ENCODE measurements around the gene DHRS2.
"Not testable (repeated sequence)": the region's sequence is repeated elsewhere in the genome, so short reads cannot be mapped to it uniquely, and the experiment has no call there.

Gene DHRS2

GRCh38 chr14:23603103-23603502, 33.1 kb upstream of the DHRS2 start:
- no peaks in the 10 kb centered on the region for H3K9me3 ChIP-seq (ENCODE audit: control insufficient read depth in 2 of 2, low read length in 2 of 2)
- peaks cover 3% of the 10 kb centered on the region in 2 donors for H3K27me3 ChIP-seq (ENCODE audit: control insufficient read depth in 1 of 2, insufficient read depth in 2 of 2, low read length in 2 of 2)
- no peak overlapping the region for H3K27ac ChIP-seq (ENCODE audit: low read length)
- H3K4me1 ChIP-seq (ENCODE audit: control insufficient read depth, insufficient read depth, low read length): no peaks in the 10 kb centered on the region
- H3K36me3 ChIP-seq (ENCODE audit: control insufficient read depth in 2 of 2, insufficient read depth in 2 of 2, low read length in 2 of 2): no peaks in the 10 kb centered on the region
- no peak overlapping the region for H3K4me3 ChIP-seq (ENCODE audit: low read length in 2 of 2)
- H3K9ac ChIP-seq (ENCODE audit: low read length in 2 of 2): no peak overlapping the region

- H3K9me3 ChIP-seq (ENCODE audit: control insufficient read depth in 2 of 2, low read length in 2 of 2): no peaks in the 10 kb centered on the region
- no peak overlapping the region for H3K9ac ChIP-seq (ENCODE audit: low read length in 2 of 2)
- peaks cover 3% of the 10 kb centered on the region in 2 donors for H3K27me3 ChIP-seq (ENCODE audit: control insufficient read depth in 1 of 2, insufficient read depth in 2 of 2, low read length in 2 of 2)
- H3K4me1 ChIP-seq (ENCODE audit: control insufficient read depth, insufficient read depth, low read length): no peaks in the 10 kb centered on the region
- H3K36me3 ChIP-seq (ENCODE audit: control insufficient read depth in 2 of 2, insufficient read depth in 2 of 2, low read length in 2 of 2): no peaks in the 10 kb centered on the region
- H3K4me3 ChIP-seq (ENCODE audit: low read length in 2 of 2): no peak overlapping the region
- no peak overlapping the region for H3K27ac ChIP-seq (ENCODE audit: low read length)
These were observed 32.0 kb upstream of the DHRS2 start for GRCh38 chr14:23604148-23604547.

GRCh38 chr14:23604675-23605170, 31.4 kb upstream of the DHRS2 start:
- no peaks in the 10 kb centered on the region for H3K36me3 ChIP-seq (ENCODE audit: control insufficient read depth in 2 of 2, insufficient read depth in 2 of 2, low read length in 2 of 2)

GRCh38 chr14:23605931-23606585, 30.1 kb upstream of the DHRS2 start:
- Histone ChIP-seq H3K9me3 (ENCODE audit: control insufficient read depth in 2 of 2, low read length in 2 of 2) (no peaks in the 10 kb centered on the region), H3K27me3 (ENCODE audit: control insufficient read depth in 1 of 2, insufficient read depth in 2 of 2, low read length in 2 of 2) (peaks cover 0 to 6% of the 10 kb centered on the region in 2 donors), H3K27ac (ENCODE audit: low read length) (no peak overlapping the region), H3K4me1 (ENCODE audit: control insufficient read depth, insufficient read depth, low read length) (no peaks in the 10 kb centered on the region), H3K4me3 (ENCODE audit: low read length in 2 of 2) (no peak overlapping the region), H3K36me3 (ENCODE audit: control insufficient read depth in 2 of 2, insufficient read depth in 2 of 2, low read length in 2 of 2) (no peaks in the 10 kb centered on the region), H3K9ac (ENCODE audit: low read length in 2 of 2) (no peak overlapping the region)

More at GRCh38 chr14:23604675-23605170, 31.4 kb upstream of the DHRS2 start:
- no peaks in the 10 kb centered on the region for H3K4me1 ChIP-seq (ENCODE audit: control insufficient read depth, insufficient read depth, low read length)
- H3K27me3 ChIP-seq (ENCODE audit: control insufficient read depth in 1 of 2, insufficient read depth in 2 of 2, low read length in 2 of 2): peaks cover 3% of the 10 kb centered on the region in 2 donors
- no peak overlapping the region for H3K27ac ChIP-seq (ENCODE audit: low read length)
- H3K4me3 ChIP-seq (ENCODE audit: low read length in 2 of 2): no peak overlapping the region
- no peak overlapping the region for H3K9ac ChIP-seq (ENCODE audit: low read length in 2 of 2)
- no peaks in the 10 kb centered on the region for H3K9me3 ChIP-seq (ENCODE audit: control insufficient read depth in 2 of 2, low read length in 2 of 2)

GRCh38 chr14:23608454-23608853, 27.7 kb upstream of the DHRS2 start:
- Histone ChIP-seq H3K9me3 (ENCODE audit: control insufficient read depth in 2 of 2, low read length in 2 of 2) (no peaks in the 10 kb centered on the region), H3K4me3 (ENCODE audit: low read length in 2 of 2) (no peak overlapping the region), H3K27ac (ENCODE audit: low read length) (no peak overlapping the region), H3K36me3 (ENCODE audit: control insufficient read depth in 2 of 2, insufficient read depth in 2 of 2, low read length in 2 of 2) (no peaks in the 10 kb centered on the region), H3K4me1 (ENCODE audit: control insufficient read depth, insufficient read depth, low read length) (no peaks in the 10 kb centered on the region), H3K9ac (ENCODE audit: low read length in 2 of 2) (no peak overlapping the region), H3K27me3 (ENCODE audit: control insufficient read depth in 1 of 2, insufficient read depth in 2 of 2, low read length in 2 of 2) (peaks cover 0 to 9% of the 10 kb centered on the region in 2 donors)

GRCh38 chr14:23609001-23609400, 27.2 kb upstream of the DHRS2 start:
- no peak overlapping the region for H3K27ac ChIP-seq (ENCODE audit: low read length)
- no peaks in the 10 kb centered on the region for H3K9me3 ChIP-seq (ENCODE audit: control insufficient read depth in 2 of 2, low read length in 2 of 2)
- no peaks in the 10 kb centered on the region for H3K36me3 ChIP-seq (ENCODE audit: control insufficient read depth in 2 of 2, insufficient read depth in 2 of 2, low read length in 2 of 2)
- H3K4me1 ChIP-seq (ENCODE audit: control insufficient read depth, insufficient read depth, low read length): no peaks in the 10 kb centered on the region
- no peak overlapping the region for H3K9ac ChIP-seq (ENCODE audit: low read length in 2 of 2)
- H3K4me3 ChIP-seq (ENCODE audit: low read length in 2 of 2): no peak overlapping the region
- H3K27me3 ChIP-seq (ENCODE audit: control insufficient read depth in 1 of 2, insufficient read depth in 2 of 2, low read length in 2 of 2): peaks cover 0 to 9% of the 10 kb centered on the region in 2 donors

GRCh38 chr14:23609411-23610089, 26.6 kb upstream of the DHRS2 start:
- H3K9ac ChIP-seq (ENCODE audit: low read length in 2 of 2); H3K36me3 ChIP-seq (ENCODE audit: control insufficient read depth in 2 of 2, insufficient read depth in 2 of 2, low read length in 2 of 2); H3K4me1 ChIP-seq (ENCODE audit: control insufficient read depth, insufficient read depth, low read length); H3K27ac ChIP-seq (ENCODE audit: low read length); H3K9me3 ChIP-seq (ENCODE audit: control insufficient read depth in 2 of 2, low read length in 2 of 2); H3K4me3 ChIP-seq (ENCODE audit: low read length in 2 of 2): not testable (repeated sequence)
- peaks cover 0 to 12% of the 10 kb centered on the region in 2 donors for H3K27me3 ChIP-seq (ENCODE audit: control insufficient read depth in 1 of 2, insufficient read depth in 2 of 2, low read length in 2 of 2)

- Histone ChIP-seq H3K27ac (ENCODE audit: low read length) (no peak overlapping the region), H3K4me3 (ENCODE audit: low read length in 2 of 2) (no peak overlapping the region), H3K4me1 (ENCODE audit: control insufficient read depth, insufficient read depth, low read length) (no peaks in the 10 kb centered on the region), H3K9me3 (ENCODE audit: control insufficient read depth in 2 of 2, low read length in 2 of 2) (no peaks in the 10 kb centered on the region), H3K9ac (ENCODE audit: low read length in 2 of 2) (no peak overlapping the region), H3K36me3 (ENCODE audit: control insufficient read depth in 2 of 2, insufficient read depth in 2 of 2, low read length in 2 of 2) (no peaks in the 10 kb centered on the region), H3K27me3 (ENCODE audit: control insufficient read depth in 1 of 2, insufficient read depth in 2 of 2, low read length in 2 of 2) (peaks cover 0 to 13% of the 10 kb centered on the region in 2 donors)
These were observed 25.9 kb upstream of the DHRS2 start for GRCh38 chr14:23610090-23610814.

- no peaks in the 10 kb centered on the region for H3K36me3 ChIP-seq (ENCODE audit: control insufficient read depth in 2 of 2, insufficient read depth in 2 of 2, low read length in 2 of 2)
- H3K4me3 ChIP-seq (ENCODE audit: low read length in 2 of 2): no peak overlapping the region
- no peaks in the 10 kb centered on the region for H3K4me1 ChIP-seq (ENCODE audit: control insufficient read depth, insufficient read depth, low read length)
- no peak overlapping the region for H3K9ac ChIP-seq (ENCODE audit: low read length in 2 of 2)
- no peaks in the 10 kb centered on the region for H3K9me3 ChIP-seq (ENCODE audit: control insufficient read depth in 2 of 2, low read length in 2 of 2)
- H3K27me3 ChIP-seq (ENCODE audit: control insufficient read depth in 1 of 2, insufficient read depth in 2 of 2, low read length in 2 of 2): peaks cover 0 to 13% of the 10 kb centered on the region in 2 donors
- H3K27ac ChIP-seq (ENCODE audit: low read length): no peak overlapping the region
These were observed 25.3 kb upstream of the DHRS2 start for GRCh38 chr14:23610815-23611289.

- Histone ChIP-seq H3K27me3 (ENCODE audit: control insufficient read depth in 1 of 2, insufficient read depth in 2 of 2, low read length in 2 of 2) (peaks cover 0 to 11% of the 10 kb centered on the region in 2 donors), H3K9me3 (ENCODE audit: control insufficient read depth in 2 of 2, low read length in 2 of 2) (no peaks in the 10 kb centered on the region), H3K9ac (ENCODE audit: low read length in 2 of 2) (no peak overlapping the region), H3K4me1 (ENCODE audit: control insufficient read depth, insufficient read depth, low read length) (no peaks in the 10 kb centered on the region), H3K36me3 (ENCODE audit: control insufficient read depth in 2 of 2, insufficient read depth in 2 of 2, low read length in 2 of 2) (no peaks in the 10 kb centered on the region), H3K4me3 (ENCODE audit: low read length in 2 of 2) (no peak overlapping the region), H3K27ac (ENCODE audit: low read length) (no peak overlapping the region)
These were observed 23.8 kb upstream of the DHRS2 start for GRCh38 chr14:23612354-23612732.
